Natural killer cell (primary cell): ENCODE data around the gene CRB3. TPM values are rescaled to one million over a fixed set of nuclear protein-coding genes. Genes with fewer than 3 reads are reported as not detected.

ENCODE experiments used
- ATAC-seq, 3 donors: fragments of 150-1000 bp in 2 of 3; fragments of 200-7000 bp in 1 of 3; cut with Tn5 transposase; 1 replicate in 1 of 3; 2 replicates in 2 of 3; pipeline ENCODE4 v1.10.0; 2021; ENCODE audit warnings: mild to moderate bottlenecking in 2 of 3, moderate library complexity in 2 of 3
- DNase-seq, 2 donors: peaks; one replicate each; pipeline versions ENCODE4 v3.0.0 to v3.0.0-alpha.2; 2013 to 2021; ENCODE audit warnings: mixed read lengths in 1 of 2
- H3K27ac ChIP-seq: one replicate; pipeline ENCODE4 v1.5.1; 2013; ENCODE audit warnings: mild to moderate bottlenecking, low read length
- H3K27me3 ChIP-seq: one replicate; pipeline ENCODE4 v1.6.1; 2013; ENCODE audit warnings: low read length; ENCODE audit not compliant: control insufficient read depth, insufficient read depth
- H3K36me3 ChIP-seq: one replicate; pipeline ENCODE4 v1.6.1; 2013; ENCODE audit warnings: low read length; ENCODE audit not compliant: control insufficient read depth, insufficient read depth
- H3K4me1 ChIP-seq: one replicate; pipeline ENCODE4 v1.6.1; 2013; ENCODE audit warnings: low read length; ENCODE audit not compliant: control insufficient read depth, insufficient read depth
- H3K4me3 ChIP-seq: one replicate; pipeline ENCODE4 v1.5.1; 2013; ENCODE audit warnings: low read length
- H3K9me3 ChIP-seq: one replicate; pipeline ENCODE4 v1.6.1; 2013; ENCODE audit warnings: low read length; ENCODE audit not compliant: control insufficient read depth, insufficient read depth
- H3K27ac Mint-ChIP-seq, 2 donors: one replicate each; pipeline ENCODE4 v1.8.0; 2022; ENCODE audit warnings: mild to moderate bottlenecking in 2 of 2, mixed read lengths in 2 of 2, moderate library complexity in 1 of 2
- H3K27me3 Mint-ChIP-seq, 2 donors: one replicate each; pipeline ENCODE4 v1.8.0; 2022; ENCODE audit warnings: low read depth in 2 of 2, mixed read lengths in 2 of 2
- H3K36me3 Mint-ChIP-seq: one replicate; pipeline ENCODE4 v1.8.0; 2022; ENCODE audit warnings: mixed read lengths
- H3K4me1 Mint-ChIP-seq, 2 donors: one replicate each; pipeline ENCODE4 v1.8.0; 2022; ENCODE audit warnings: mixed read lengths in 2 of 2
- H3K4me3 Mint-ChIP-seq: one replicate; pipeline ENCODE4 v1.8.0; 2022; ENCODE audit warnings: mild to moderate bottlenecking, moderate library complexity, mixed read lengths
- H3K9me3 Mint-ChIP-seq, 2 donors: one replicate each; pipeline ENCODE4 v1.8.0; 2022; ENCODE audit warnings: mixed read lengths in 2 of 2
- CTCF ChIP-seq: fragments of 200-600 bp; IDR thresholded peaks from one replicate; pipeline ENCODE4 v1.8.0; 2022; ENCODE audit warnings: antibody characterized with exemption
- WGBS: methylation state at CpG from one replicate; pipeline ENCODE4 v1.1.7; 2013; ENCODE audit warnings: missing lambda C conversion rate; ENCODE audit not compliant: insufficient coverage; 5-methylcytosine and 5-hydroxymethylcytosine counted together
- intact Hi-C: fragments of 100-400 bp; cut with micrococcal nuclease; formaldehyde crosslinking; loops from one replicate; pipeline ENCODE4 v1.14.2; 2022
- total RNA-seq, 4 donors: library from RNA; stranded (reverse); fragments of 120-200 nt in 1 of 4; gene quantifications; one replicate each; pipeline versions ENCODE4 v1.2.3 to v1.2.4, GENCODE V29; 2013 to 2022

Gene CRB3
- total RNA-seq, 3 donors from 2014 or later (not counting 1 experiment from before 2014, with no cell fraction given), result 0.59 to 1.1 TPM; not detected in 1

- Mint-ChIP-seq H3K36me3 (no peaks in the 10 kb centered on the region), H3K27ac (peak overlapping the region; percentile 13 to 77), H3K27me3 (peaks cover 0 to 4% of the 10 kb centered on the region in 2 donors), H3K9me3 (peaks cover 0 to 2% of the 10 kb centered on the region in 2 donors), H3K4me3 (peak overlapping the region; percentile 79), H3K4me1 (peaks cover 14 to 15% of the 10 kb centered on the region in 2 donors)
- Histone ChIP-seq H3K27me3 (no peaks in the 10 kb centered on the region), H3K27ac (peak overlapping the region; percentile 49), H3K9me3 (no peaks in the 10 kb centered on the region), H3K4me1 (peaks cover 11% of the 10 kb centered on the region), H3K36me3 (no peaks in the 10 kb centered on the region), H3K4me3 (peak overlapping the region; percentile 33)
- ATAC-seq (peak in 2 of 3 donors; percentile 60 to 62), DNase-seq (peak in 1 of 2 donors; percentile 44)
- WGBS, result 50% methylated on average over 13 of the region's 15 CpGs
- TF ChIP-seq CTCF, result no peak
- intact Hi-C loops, result no loop called here
These were observed 25.4 kb downstream of the CRB3 start for GRCh38 chr19:6489278-6490061.

- H3K27ac Mint-ChIP-seq, result peak overlapping the region; percentile 13 to 77
- no peak for DNase-seq
- H3K4me1 ChIP-seq, result peaks cover 11% of the 10 kb centered on the region
- WGBS, result 80% methylated on average over 2 of the region's 2 CpGs
- H3K4me3 Mint-ChIP-seq, result peak overlapping the region; percentile 79
- H3K27ac ChIP-seq, result peak overlapping the region; percentile 49
- H3K36me3 Mint-ChIP-seq, result no peaks in the 10 kb centered on the region
- ATAC-seq, result no peak
- H3K27me3 Mint-ChIP-seq, result peaks cover 0 to 4% of the 10 kb centered on the region in 2 donors
- H3K4me1 Mint-ChIP-seq, result peaks cover 14 to 15% of the 10 kb centered on the region in 2 donors
- no peaks in the 10 kb centered on the region for H3K9me3 ChIP-seq
- no peaks in the 10 kb centered on the region for H3K36me3 ChIP-seq
- no peak for TF ChIP-seq CTCF
- no peaks in the 10 kb centered on the region for H3K27me3 ChIP-seq
- peaks cover 0 to 2% of the 10 kb centered on the region in 2 donors for H3K9me3 Mint-ChIP-seq
- intact Hi-C loops, result no loop called here
- H3K4me3 ChIP-seq, result peak overlapping the region; percentile 33
These were observed 26.1 kb downstream of the CRB3 start for GRCh38 chr19:6490134-6490533.

GRCh38 chr19:6491802-6492592, 27.9 kb downstream of the CRB3 start:
- DNase-seq (no peak), ATAC-seq (no peak)
- Histone ChIP-seq H3K4me1 (peaks cover 11% of the 10 kb centered on the region), H3K9me3 (no peaks in the 10 kb centered on the region), H3K27me3 (no peaks in the 10 kb centered on the region), H3K27ac (no peak overlapping the region), H3K4me3 (no peak overlapping the region), H3K36me3 (no peaks in the 10 kb centered on the region)
- no peak for TF ChIP-seq CTCF
- Mint-ChIP-seq H3K27me3 (peaks cover 0 to 4% of the 10 kb centered on the region in 2 donors), H3K4me1 (peaks cover 14 to 15% of the 10 kb centered on the region in 2 donors), H3K9me3 (peaks cover 0 to 2% of the 10 kb centered on the region in 2 donors), H3K27ac (no peak overlapping the region), H3K36me3 (no peaks in the 10 kb centered on the region), H3K4me3 (no peak overlapping the region)
- intact Hi-C loops, result no loop called here
- 84% methylated on average over 3 of the region's 4 CpGs for WGBS
